HepG2 (cell line): ENCODE data around the gene LMAN2. TPM values are rescaled to one million over a fixed set of nuclear protein-coding genes. Genes with fewer than 3 reads are reported as not detected.

ENCODE experiments used
- AKAP8 ChIP-seq: sonication (generic); formaldehyde crosslinking; IDR thresholded peaks from 2 replicates; pipeline ENCODE4 v1.5.1; 2020; ENCODE audit warnings: mild to moderate bottlenecking, missing genetic modification reagents
- GATA4 ChIP-seq: sonication (generic); IDR thresholded peaks from 2 replicates; pipeline ENCODE4 v1.6.1; 2016; ENCODE audit warnings: antibody characterized with exemption, low read depth, borderline replicate concordance
- MAFK ChIP-seq, 2 experiments: IDR thresholded peaks in 1 of 2; conservative IDR thresholded peaks in 1 of 2; 2 replicates each; pipeline ENCODE4 v1.6.1; 2011; ENCODE audit warnings: improper control_type of control experiment in 2 of 2, low read length in 2 of 2
- MYC ChIP-seq: sonication (generic); formaldehyde crosslinking; IDR thresholded peaks from 2 replicates; pipeline ENCODE4 v1.9.0; 2021; ENCODE audit warnings: missing genetic modification reagents, borderline replicate concordance
- NFIC ChIP-seq: IDR thresholded peaks from 2 replicates; pipeline ENCODE4 v1.6.1; 2012; ENCODE audit warnings: mild to moderate bottlenecking, low read length, inconsistent platforms
- PHF21A ChIP-seq: sonication (generic); formaldehyde crosslinking; IDR thresholded peaks from 2 replicates; pipeline ENCODE4 v1.5.0; 2020; ENCODE audit warnings: mild to moderate bottlenecking, missing genetic modification reagents
- RNF2 ChIP-seq: fragments of 450-650 bp; conservative IDR thresholded peaks from 2 replicates; pipeline ENCODE4 v1.6.1; 2016; ENCODE audit warnings: low read depth
- SIX4 ChIP-seq: sonication (generic); formaldehyde crosslinking; IDR thresholded peaks from 2 replicates; pipeline ENCODE4 v1.4.0; 2020; ENCODE audit warnings: missing genetic modification reagents
- TEAD2 ChIP-seq: sonication (generic); formaldehyde crosslinking; IDR thresholded peaks from 2 replicates; pipeline ENCODE4 v1.9.0; 2021; ENCODE audit warnings: missing genetic modification reagents
- TFDP1 ChIP-seq: IDR thresholded peaks from 2 replicates; pipeline ENCODE4 v1.6.1; 2016; ENCODE audit warnings: missing compliant biosample characterization, missing genetic modification reagents, borderline replicate concordance
- THAP11 ChIP-seq: IDR thresholded peaks from 2 replicates; pipeline ENCODE4 v1.6.1; 2016; ENCODE audit warnings: missing biosample characterization, missing genetic modification reagents
- ZBTB26 ChIP-seq: IDR thresholded peaks from 2 replicates; pipeline ENCODE4 v1.6.1; 2016; ENCODE audit warnings: missing compliant biosample characterization, missing genetic modification reagents, borderline replicate concordance
- ZC3H4 ChIP-seq: sonication (generic); formaldehyde crosslinking; IDR thresholded peaks from 2 replicates; pipeline ENCODE4 v1.4.0; 2020; ENCODE audit warnings: missing genetic modification reagents, borderline replicate concordance
- ZFAT ChIP-seq: sonication (generic); formaldehyde crosslinking; conservative IDR thresholded peaks from 2 replicates; pipeline ENCODE4 v1.8.1; 2023; ENCODE audit warnings: missing genetic modification reagents, inconsistent platforms
- ZMYM4 ChIP-seq: sonication (generic); formaldehyde crosslinking; IDR thresholded peaks from 2 replicates; pipeline ENCODE4 v1.8.1; 2023; ENCODE audit warnings: mild to moderate bottlenecking, missing genetic modification reagents
- ZNF503 ChIP-seq: sonication (generic); formaldehyde crosslinking; IDR thresholded peaks from 2 replicates; pipeline ENCODE4 v1.4.0; 2020; ENCODE audit warnings: missing genetic modification reagents
- ZNF687 ChIP-seq: sonication (generic); formaldehyde crosslinking; IDR thresholded peaks from 2 replicates; pipeline ENCODE4 v1.5.1; 2020; ENCODE audit warnings: mild to moderate bottlenecking, missing genetic modification reagents, moderate library complexity
- ZNF710 ChIP-seq: sonication (generic); formaldehyde crosslinking; IDR thresholded peaks from 2 replicates; pipeline ENCODE4 v1.5.0; 2020; ENCODE audit warnings: mild to moderate bottlenecking, missing genetic modification reagents, borderline replicate concordance
- polyA plus RNA-seq, 8 experiments: library from polyadenylated mRNA; depleted of rRNA in 3 of 8; stranded (reverse) in 7 of 8; unstranded in 1 of 8; fragments of >200 nt; fragmentation: Illumina TruSeq in 4 of 8; extraction: Trizol in 4 of 8; gene quantifications; 2 replicates each; pipeline versions ENCODE4 v1.2.1 to v1.2.3, GENCODE V29; 2011 to 2016; ENCODE audit warnings: low read depth in 4 of 8, missing spikeins in 1 of 8, mixed read lengths in 1 of 8; ENCODE audit not compliant: insufficient read depth in 1 of 8
- total RNA-seq, 5 experiments: library from RNA; depleted of rRNA; stranded (reverse); fragments of >200 nt; fragmentation: Illumina TruSeq; extraction: Trizol; gene quantifications; 2 replicates each; pipeline ENCODE4 v1.2.3, GENCODE V29; 2016; ENCODE audit warnings: low read depth in 1 of 5

Gene LMAN2
- total and polyA plus RNA-seq, 2 of the 13 experiments (the other 11 are each of a cell fraction or from before 2014, with no cell fraction given): 191 to 197 TPM

- peak; percentile 25; the same call in 1 of the 2 replicates for TF ChIP-seq MYC (CRISPR knock-in tag)
- no peak for TF ChIP-seq TFDP1 (CRISPR knock-in tag)
- no peak for TF ChIP-seq NFIC
- TF ChIP-seq RNF2: no peak
- no peak for TF ChIP-seq ZNF503 (CRISPR knock-in tag)
- peak; percentile 46 for TF ChIP-seq THAP11 (CRISPR knock-in tag)
- TF ChIP-seq AKAP8 (CRISPR knock-in tag): no peak
- no peak for TF ChIP-seq ZNF710 (CRISPR knock-in tag)
- TF ChIP-seq ZFAT (CRISPR knock-in tag): no peak
- peak; percentile 28; the same call in 1 of the 2 replicates for TF ChIP-seq ZMYM4 (CRISPR knock-in tag)
- no peak for TF ChIP-seq TEAD2 (CRISPR knock-in tag)
- no peak for TF ChIP-seq PHF21A (CRISPR knock-in tag)
- TF ChIP-seq GATA4: no peak
- no peak for TF ChIP-seq ZC3H4
- TF ChIP-seq MAFK (conservative IDR thresholded peaks at IDR 0.05 in 1 of 2, IDR thresholded peaks at IDR 0.05 in 1 of 2; ENCODE audit: low read length in 2 of 2): no peak
- TF ChIP-seq ZBTB26 (CRISPR knock-in tag): no peak
- no peak for TF ChIP-seq SIX4
- peak; percentile 58 for TF ChIP-seq ZNF687
Measured at GRCh38 chr5:177309351-177310191, 41.9 kb downstream of the LMAN2 start (continued).
